Measurements from ENCODE around the gene VMP1.
A peak's percentile ranks its signal among the peaks of the same experiment; 100 is the strongest.
"Not testable (repeated sequence)": the region's sequence is repeated elsewhere in the genome, so short reads cannot be mapped to it uniquely, and the experiment has no call there.

The VMP1 gene

DNA sequence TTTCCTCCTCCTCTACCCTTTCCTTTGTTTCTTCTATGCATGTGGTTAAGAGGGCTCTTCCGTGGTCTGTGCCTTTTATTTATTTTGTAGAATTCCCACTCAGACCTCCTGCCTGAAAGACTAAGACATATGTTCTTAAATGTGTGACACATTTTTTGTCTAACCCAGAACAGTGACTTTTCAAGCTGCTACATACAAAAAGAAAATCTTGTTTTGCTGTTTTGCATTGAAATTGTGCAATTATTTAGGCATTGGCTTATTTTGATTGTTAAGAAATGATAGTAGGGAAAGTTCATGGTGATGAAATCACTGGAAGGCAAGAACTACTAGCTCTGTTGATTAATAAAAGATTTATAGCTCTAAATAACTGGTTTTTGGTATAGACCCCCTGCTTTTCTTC lies 108.5 kb downstream of the VMP1 start:
- no peak for DNase-seq

DNA sequence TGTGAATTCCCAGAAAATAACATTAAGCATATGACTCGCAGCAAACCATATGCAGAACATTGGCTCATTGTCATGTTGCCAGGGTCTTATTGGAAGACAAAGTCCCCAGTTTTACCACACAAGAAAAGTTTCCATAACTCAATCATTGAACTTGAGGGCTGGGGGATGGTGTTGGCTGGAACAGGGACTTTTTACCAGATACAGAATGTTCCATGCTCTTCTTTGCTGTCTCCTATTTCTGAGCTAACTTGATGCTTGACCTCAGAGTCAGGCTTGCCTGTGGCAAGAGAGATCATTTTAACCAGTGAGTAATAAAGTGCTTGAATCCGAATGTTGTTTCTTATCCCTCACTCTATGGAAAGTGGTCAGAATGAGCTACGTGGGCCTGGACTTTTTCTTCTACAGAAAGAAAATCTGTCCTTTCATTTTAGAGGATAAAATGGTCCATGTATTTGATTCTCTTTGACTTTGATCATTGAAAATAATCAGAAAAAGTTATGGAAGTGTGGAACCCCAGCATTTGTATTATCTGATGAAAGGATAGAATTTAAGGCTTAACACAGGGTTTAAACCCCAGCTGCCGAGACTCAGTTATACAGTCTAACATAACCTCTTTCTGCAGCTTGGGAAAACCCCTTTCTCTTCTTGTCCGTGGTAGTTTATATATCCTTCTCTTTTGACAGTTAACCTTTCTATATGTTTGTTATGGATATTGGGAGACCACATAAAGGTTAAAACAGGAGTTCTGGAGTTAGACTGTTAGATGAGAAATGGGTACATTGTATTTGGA lies 118.3 kb downstream of the VMP1 start:
- DNase-seq = peak; percentile 28

DNA sequence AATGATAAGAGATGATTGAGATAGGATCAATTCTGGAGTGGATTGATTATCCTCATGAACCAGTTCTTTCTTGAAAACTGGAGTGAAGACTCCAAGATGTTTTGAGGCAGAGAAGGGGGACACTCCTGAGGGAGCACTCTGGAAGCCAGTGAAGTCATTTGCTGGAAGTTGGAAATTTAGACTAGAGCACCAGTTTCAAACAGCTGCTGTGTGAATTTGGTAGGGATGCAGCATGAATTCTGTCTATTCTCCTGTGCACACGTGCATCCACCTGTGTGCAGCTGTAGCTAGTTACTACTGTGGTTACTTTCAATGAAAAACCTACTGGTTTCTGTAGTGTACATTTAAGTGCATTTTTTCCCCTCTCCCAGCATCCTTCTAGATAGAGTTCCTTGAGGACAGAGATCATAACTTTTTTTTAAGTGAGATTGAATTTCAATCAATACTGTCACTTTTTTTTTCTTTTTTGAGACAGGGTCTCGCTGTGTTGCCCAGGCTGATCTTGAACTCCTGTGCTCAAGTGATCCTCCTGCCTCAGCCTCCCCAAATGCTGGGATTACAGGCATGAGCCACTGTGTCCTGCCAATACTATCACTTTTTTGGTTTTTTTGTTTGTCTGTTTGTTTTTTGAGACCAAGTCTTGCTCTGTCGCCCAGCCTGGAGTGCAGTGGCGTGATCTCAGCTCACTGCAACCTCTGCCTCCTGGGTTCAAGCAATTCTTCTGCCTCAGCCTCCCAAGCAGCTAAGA lies 119.4 kb downstream of the VMP1 start:
- DNase-seq = no peak

DNA sequence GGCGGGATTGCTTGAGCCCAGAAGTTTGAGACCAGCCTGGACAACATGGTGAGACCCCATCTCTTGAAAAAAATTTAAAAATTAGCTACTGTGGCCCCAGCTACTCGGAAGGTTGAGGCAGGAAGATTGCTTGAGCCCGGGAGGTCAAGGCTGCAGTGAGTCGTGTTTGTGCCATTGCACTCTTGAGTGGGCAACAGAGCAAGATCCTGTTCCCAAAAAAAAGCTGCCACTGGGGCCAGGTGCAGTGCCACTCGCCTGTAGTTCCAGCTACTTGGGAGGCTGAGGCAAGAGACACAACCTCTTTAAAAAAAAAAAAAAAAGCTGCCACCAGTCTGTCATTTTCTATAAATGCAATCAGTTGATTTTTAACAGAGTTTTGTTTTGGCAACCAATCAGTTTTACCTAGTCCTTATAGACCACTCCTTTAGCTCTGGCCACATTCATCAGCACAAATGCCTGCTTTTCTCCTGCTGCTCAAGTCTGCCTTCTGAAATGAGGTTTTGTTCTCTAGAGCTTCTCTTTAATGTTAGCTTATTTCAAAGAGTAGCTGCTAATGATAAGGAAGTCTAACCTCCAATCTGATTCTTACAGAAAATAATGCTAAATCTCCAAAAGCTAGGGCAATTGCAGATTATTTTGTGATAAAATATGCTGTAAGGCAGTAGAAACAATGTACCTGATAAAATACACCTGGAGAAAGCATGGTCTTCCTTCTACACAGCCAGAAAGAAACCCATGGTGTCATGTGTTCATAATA lies 120.4 kb downstream of the VMP1 start:
- DNase-seq = no peak

DNA sequence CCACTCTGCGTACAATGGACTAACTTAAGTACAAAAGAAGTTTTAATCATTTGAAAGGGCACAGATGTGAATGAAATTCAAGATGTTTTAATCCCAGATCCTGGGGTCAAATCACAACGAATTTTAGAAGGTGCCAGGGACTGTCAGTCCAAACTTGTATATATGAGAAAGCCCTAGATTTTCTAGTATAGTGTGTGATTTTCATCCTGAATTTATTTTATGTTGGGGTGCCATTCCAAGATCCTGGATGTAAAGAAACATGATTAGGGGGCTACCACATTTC lies 121.0 kb downstream of the VMP1 start:
- no peak for DNase-seq

DNA sequence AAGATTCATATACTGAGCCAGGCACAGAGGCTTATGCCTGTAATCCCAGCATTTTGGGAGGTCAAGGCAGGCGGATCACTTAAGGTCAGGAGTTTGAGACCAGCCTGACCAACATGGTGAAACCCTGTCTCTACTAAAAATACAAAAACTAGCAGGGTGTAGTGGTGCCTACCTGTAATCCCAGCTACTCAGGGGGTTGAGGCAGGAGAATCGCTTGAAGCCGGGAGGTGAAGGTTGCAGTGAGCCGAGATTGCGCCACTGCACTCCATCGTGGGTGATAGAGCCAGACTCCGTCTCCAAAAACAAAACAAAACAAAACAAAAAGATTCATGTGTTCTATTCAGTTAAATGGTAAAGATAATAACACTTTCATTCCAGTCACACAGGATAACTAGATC lies 121.4 kb downstream of the VMP1 start:
- DNase-seq = peak; percentile 54

DNA sequence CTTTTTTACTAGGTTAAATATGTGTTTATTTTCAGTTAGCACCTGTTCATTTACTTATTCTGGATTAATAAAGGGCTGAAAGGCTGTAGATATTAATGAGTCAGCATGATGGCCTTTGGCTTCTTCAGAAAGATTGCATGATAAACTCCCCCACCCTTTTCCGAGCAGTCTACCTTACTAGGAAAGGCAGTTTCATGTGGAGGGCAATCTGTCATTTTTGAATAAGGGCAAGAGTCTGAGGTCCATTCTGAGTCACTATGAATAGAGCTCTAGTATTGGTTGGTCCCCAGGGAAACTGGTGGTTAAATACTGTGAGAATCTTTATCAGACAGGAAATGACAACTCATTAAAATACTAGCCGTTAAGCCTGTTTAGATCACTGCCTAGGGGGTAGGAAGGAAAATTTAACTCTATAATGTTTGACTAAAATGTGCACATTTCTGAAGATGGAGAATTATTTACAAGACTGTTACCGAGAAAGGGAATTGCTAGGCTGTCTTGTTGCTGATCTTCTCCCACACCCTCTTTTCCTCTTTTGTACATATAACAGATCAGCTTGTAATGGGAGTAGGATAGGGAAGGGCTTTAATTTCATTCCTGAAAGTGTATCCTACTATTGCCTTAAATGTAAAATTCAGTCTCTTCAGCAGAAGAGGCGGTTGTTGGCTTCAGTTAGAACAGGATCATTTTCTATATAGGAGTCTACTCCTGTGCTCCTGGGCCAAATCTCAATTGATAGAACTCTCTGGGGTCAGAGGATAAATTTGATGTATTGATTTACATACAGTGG lies 122.0 kb downstream of the VMP1 start:
- peak; percentile 28 for DNase-seq

DNA sequence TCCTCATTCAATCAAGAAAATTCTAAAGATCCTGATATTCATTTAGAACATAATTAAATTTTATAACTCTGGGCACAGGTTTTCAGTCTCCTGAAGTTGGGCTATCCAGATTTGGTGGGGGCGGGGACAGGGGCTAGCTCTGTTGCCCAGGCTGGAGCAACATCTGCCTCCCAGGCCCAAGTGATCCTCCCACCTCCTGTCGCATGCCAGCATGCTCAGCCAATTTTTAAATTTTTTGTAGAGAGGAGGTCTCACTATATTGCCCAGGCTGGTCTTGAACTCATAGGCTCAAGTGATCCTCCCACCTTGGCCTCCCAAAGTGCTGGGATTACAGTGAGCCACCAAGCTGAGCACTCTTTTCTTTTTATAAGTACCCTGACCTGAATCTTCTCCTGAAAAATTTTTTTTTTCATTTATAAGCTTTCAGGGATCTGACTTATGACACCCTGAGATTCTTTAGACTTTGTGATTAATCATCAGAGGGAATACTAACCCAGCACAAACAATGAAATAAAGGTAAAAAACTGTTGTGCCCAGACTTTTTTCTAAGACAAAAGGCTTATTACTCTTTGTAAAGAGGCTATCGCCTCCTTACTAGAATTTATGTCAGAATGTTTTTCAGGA lies 122.7 kb downstream of the VMP1 start:
- DNase-seq = no peak

DNA sequence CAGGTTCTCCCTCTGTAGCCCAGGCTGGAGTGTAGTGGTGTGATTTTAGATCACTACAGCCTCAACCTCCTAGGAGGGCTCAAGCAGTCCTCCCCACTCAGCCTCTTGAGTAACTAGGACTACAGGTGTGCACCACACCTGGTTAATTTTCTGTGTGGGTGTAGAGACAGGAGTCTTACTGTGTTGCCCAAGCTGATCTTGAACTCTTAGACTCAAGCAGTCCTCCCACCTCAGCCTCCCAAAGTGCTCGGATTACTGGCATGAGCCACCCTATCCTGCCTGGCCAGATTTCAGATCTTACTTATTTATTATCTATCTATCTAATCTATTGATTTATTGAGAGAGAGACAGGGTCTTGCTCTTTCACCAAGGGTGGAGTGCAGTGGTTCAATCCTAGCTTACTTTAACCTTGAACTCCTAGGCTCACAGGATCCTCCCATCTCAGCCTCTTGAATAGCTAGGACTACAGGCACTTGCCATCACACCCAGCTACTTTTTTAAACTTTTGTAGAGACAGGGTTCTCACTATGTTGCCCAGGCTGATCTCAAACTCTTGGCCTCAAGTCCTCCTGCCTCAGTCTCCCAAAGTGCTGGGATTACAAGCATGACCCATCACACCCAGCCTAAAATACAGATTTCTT lies 123.5 kb downstream of the VMP1 start:
- DNase-seq = no peak

DNA sequence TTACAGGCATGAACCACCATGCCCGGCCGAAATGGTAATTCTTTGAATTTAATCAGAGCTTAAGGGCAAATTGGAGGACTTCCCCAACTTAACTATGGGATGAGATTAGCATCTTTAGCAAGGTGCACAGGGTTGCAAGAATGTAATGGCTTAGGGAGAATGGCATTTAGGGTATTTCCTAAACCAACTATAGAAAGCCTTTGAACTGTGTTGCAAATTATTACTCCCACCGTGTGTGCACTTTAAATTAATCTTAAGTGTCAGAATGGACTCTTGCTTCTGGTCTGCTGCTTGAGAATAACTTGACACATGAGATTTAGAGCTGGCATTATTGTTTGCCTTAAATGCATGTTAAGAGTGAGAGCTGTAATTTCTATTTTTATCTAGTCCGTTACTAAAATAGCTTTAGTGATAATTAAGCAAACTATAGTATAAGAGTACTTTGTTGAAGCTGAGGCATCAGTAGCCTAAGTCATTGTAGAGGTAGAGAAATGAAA lies 125.5 kb downstream of the VMP1 start:
- no peak for DNase-seq

DNA sequence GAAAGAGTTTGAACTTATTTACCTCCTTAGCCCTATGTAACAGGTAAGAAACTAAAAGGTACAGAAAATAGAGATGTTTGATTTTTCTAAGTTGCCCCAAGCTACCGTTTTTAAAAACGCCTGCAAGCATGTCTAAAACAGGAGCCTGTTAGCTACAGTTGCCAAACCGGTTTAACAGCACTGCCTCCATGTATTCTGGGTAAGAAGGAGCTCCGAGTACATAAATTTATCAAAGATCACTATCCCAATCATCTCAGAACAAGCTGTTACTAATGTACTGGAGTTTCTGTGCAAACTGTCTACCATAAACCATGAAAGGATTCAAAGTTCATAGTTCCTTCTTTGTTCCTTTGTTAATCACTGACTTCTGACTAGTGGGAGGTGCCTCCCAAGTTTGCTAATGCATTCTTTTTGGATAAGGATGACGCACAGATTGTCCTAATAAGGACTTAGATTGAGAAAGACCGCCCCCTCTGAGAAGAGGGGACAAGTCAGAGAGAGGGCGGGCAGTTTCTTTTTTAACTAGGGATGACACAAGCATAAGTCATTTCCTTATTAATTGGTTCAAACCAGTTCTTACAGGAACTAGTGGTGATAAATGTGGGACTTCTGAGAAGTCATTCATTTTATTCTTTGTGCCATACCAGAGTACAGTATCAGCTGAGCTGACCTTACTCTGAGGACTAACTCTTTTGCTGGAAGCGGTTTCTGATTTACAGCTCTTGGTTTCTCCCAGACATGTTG lies 130.0 kb downstream of the VMP1 start:
- peak; percentile 57 for DNase-seq

DNA sequence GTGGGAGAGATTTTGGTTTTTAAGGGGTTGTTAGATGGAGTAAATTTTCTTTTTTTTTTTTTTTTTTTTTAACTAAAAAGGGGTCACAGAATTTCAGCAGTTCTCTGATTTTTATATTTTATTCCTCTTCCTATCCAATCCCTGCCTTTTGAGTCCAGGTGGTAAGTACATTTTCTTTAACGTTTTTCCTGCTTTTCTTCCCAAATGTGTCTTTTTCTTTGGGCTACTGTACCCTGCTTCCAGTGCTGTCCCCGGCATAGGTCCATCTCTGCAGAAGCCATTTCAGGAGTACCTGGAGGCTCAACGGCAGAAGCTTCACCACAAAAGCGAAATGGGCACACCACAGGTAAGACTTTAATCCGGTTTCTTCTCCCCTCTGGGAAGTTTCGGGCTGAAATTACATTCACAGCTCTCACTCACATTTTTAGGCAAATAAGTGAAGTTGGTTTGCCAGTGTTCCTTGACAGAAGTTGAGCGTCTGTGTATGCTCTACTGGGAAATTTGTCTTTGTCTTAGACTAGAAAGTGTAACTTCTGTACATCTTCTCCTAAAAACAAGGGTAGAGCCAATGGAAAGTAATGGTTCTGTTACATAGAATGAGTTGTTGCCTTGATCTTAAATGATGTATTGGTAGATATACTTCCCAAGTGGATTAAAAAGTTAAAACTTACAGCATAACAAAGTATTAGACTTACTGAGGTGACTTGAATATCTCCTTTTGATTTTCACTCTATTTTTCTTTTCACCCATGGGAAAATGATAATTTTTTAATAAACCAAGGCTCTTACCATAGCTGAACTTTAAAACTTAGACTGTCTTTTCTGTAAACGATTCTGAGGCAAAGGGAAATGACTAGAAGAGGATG lies 130.8 kb downstream of the VMP1 start:
- peak; percentile 27 for DNase-seq

DNA sequence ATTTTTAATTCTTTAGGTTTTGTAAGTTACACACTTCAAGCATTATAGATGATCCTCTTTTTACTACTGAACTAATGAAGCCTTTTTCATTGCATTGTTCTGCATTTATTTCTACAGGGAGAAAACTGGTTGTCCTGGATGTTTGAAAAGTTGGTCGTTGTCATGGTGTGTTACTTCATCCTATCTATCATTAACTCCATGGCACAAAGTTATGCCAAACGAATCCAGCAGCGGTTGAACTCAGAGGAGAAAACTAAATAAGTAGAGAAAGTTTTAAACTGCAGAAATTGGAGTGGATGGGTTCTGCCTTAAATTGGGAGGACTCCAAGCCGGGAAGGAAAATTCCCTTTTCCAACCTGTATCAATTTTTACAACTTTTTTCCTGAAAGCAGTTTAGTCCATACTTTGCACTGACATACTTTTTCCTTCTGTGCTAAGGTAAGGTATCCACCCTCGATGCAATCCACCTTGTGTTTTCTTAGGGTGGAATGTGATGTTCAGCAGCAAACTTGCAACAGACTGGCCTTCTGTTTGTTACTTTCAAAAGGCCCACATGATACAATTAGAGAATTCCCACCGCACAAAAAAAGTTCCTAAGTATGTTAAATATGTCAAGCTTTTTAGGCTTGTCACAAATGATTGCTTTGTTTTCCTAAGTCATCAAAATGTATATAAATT lies 132.3 kb downstream of the VMP1 start:
- DNase-seq = no peak

DNA sequence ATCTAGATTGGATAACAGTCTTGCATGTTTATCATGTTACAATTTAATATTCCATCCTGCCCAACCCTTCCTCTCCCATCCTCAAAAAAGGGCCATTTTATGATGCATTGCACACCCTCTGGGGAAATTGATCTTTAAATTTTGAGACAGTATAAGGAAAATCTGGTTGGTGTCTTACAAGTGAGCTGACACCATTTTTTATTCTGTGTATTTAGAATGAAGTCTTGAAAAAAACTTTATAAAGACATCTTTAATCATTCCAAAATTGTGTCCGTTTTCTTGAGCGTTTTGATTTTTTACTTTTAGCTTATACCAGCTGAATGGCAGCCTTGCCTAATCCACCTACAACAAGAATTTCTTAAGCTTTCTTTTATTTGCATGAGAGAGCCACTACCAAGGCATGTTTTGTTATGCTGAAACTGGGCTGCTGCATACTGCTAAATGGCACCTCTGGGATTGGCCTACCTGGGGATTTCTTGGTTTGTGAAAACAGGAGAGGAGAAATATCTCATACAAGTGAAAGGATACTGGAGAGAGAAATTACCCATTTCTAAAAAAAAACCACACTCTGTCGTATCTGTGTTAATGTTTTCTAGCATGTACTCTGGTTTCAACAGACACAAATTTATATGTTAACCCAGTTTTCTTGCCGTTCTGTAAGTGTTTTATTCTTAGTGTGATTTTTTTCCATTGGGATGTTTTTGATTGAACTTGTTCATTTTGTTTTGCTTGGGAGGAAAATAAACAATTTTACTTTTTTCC lies 133.1 kb downstream of the VMP1 start:
- peak; percentile 29 for DNase-seq

DNA sequence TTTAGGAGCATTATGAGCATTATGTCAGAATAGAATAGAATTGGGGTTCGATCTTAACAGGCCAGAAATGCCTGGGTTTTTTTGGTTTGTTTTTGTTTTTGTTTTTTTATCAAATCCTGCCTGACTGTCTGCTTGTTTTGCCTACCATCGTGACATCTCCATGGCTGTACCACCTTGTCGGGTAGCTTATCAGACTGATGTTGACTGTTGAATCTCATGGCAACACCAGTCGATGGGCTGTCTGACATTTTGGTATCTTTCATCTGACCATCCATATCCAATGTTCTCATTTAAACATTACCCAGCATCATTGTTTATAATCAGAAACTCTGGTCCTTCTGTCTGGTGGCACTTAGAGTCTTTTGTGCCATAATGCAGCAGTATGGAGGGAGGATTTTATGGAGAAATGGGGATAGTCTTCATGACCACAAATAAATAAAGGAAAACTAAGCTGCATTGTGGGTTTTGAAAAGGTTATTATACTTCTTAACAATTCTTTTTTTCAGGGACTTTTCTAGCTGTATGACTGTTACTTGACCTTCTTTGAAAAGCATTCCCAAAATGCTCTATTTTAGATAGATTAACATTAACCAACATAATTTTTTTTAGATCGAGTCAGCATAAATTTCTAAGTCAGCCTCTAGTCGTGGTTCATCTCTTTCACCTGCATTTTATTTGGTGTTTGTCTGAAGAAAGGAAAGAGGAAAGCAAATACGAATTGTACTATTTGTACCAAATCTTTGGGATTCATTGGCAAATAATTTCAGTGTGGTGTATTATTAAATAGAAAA lies 133.8 kb downstream of the VMP1 start:
- peak; percentile 8 for DNase-seq

DNA sequence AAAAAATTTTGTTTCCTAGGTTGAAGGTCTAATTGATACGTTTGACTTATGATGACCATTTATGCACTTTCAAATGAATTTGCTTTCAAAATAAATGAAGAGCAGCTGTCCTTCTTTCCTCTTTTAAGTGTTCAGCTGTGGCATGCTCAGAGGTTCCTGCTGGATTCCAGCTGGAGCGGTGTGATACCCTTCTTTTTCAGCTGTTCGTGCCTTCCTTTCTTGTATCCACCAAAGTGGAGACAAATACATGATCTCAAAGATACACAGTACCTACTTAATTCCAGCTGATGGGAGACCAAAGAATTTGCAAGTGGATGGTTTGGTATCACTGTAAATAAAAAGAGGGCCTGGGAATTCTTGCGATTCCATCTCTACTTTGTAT lies 134.4 kb downstream of the VMP1 start:
- not testable (repeated sequence) for DNase-seq

DNA sequence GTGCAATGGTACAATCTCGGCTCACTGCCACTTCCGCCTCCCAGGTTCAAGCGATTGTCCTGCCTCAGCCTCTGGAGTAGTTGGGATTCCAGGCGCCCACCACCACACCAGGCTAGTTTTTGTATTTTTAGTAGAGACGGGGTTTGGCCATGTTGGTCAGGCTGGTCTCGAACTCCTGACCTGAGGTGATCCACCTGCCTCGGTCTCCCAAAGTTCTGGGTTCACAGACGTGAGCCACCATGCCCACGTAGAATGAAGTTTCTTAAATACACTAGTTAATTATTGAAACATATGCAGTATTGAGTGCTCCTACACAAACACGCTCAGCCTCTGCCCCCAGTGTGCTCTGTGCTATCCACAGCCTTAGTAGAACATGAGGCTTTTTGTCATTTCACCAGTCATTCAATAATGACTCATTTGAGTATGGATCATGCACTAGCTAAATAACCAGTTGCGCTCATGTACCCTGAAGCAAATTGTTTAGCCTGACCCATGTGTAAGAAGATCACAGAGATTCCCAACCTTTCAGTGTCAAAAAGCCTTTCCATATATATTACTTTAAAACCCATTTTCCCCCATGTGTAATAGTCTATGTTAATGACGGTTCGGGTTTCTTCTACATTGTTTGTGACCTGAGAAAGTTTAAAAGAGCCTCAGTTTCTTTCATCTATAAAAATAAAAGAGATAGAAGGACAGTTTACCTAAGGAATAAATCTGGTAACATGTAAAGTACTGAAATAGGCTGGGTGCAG lies 135.6 kb downstream of the VMP1 start:
- peak; percentile 66 for DNase-seq

Measured in stimulated activated naive CD4-positive, alpha-beta T cell treated with Interleukin-2 at 50 U/mL for 16 hours (primary cell).